Mesendoderm (in vitro differentiated cells): ENCODE data around the gene GJA4. TPM values are rescaled to one million over a fixed set of nuclear protein-coding genes. Genes with fewer than 3 reads are reported as not detected.

Source experiments
- DNase-seq: peaks from one replicate; pipeline ENCODE4 v3.0.0; 2013
- H2AK5ac ChIP-seq: 2 replicates; pipeline ENCODE4 v1.6.1; 2013; ENCODE audit warnings: low read length, inconsistent platforms
- H2BK120ac ChIP-seq: 2 replicates; pipeline ENCODE4 v1.6.1; 2013; ENCODE audit warnings: low read depth, mild to moderate bottlenecking, low read length, moderate library complexity, mixed read lengths
- H2BK15ac ChIP-seq: replicated peaks from 2 replicates; pipeline ENCODE4 v1.6.1; 2013; ENCODE audit warnings: low read depth, mild to moderate bottlenecking, moderate library complexity
- H2BK5ac ChIP-seq: 2 replicates; pipeline ENCODE4 v1.6.1; 2013; ENCODE audit warnings: low read length, inconsistent platforms
- H3K18ac ChIP-seq: 2 replicates; pipeline ENCODE4 v1.6.1; 2013; ENCODE audit warnings: mild to moderate bottlenecking, low read length, mixed read lengths
- H3K23ac ChIP-seq: one replicate; pipeline ENCODE4 v1.6.1; 2013; ENCODE audit warnings: low read length
- H3K27ac ChIP-seq: 2 replicates; pipeline ENCODE4 v1.5.1; 2013; ENCODE audit warnings: low read depth, mild to moderate bottlenecking, inconsistent platforms, low read length, moderate library complexity
- H3K27me3 ChIP-seq: 2 replicates; pipeline ENCODE4 v1.6.1; 2013; ENCODE audit warnings: low read length, control low read depth, mild to moderate bottlenecking, inconsistent platforms; ENCODE audit not compliant: insufficient read depth, poor library complexity
- H3K36me3 ChIP-seq: 2 replicates; pipeline ENCODE4 v1.6.1; 2013; ENCODE audit warnings: low read length, inconsistent platforms; ENCODE audit not compliant: control insufficient read depth, insufficient read depth
- H3K4ac ChIP-seq: one replicate; pipeline ENCODE4 v1.6.1; 2013; ENCODE audit warnings: low read depth, mild to moderate bottlenecking, low read length, moderate library complexity
- H3K4me1 ChIP-seq: 2 replicates; pipeline ENCODE4 v1.6.1; 2013; ENCODE audit warnings: low read depth, low read length, inconsistent platforms; ENCODE audit not compliant: control insufficient read depth
- H3K4me2 ChIP-seq: 2 replicates; pipeline ENCODE4 v1.6.1; 2013; ENCODE audit warnings: low read length
- H3K4me3 ChIP-seq: 2 replicates; pipeline ENCODE4 v1.5.1; 2013; ENCODE audit warnings: mild to moderate bottlenecking, low read length
- H3K56ac ChIP-seq: one replicate; pipeline ENCODE4 v1.6.1; 2013; ENCODE audit warnings: low read length
- H3K79me1 ChIP-seq: 2 replicates; pipeline ENCODE4 v1.6.1; 2013; ENCODE audit warnings: low read length, inconsistent platforms
- H3K79me2 ChIP-seq: 2 replicates; pipeline ENCODE4 v1.6.1; 2013; ENCODE audit warnings: mild to moderate bottlenecking, low read length; ENCODE audit not compliant: control insufficient read depth, insufficient read depth
- H3K9ac ChIP-seq: 2 replicates; pipeline ENCODE4 v1.6.1; 2013; ENCODE audit warnings: low read length, inconsistent platforms
- H4K5ac ChIP-seq: one replicate; pipeline ENCODE4 v1.6.1; 2013; ENCODE audit warnings: low read length
- H4K8ac ChIP-seq: one replicate; pipeline ENCODE4 v1.6.1; 2013; ENCODE audit warnings: low read depth, mild to moderate bottlenecking, control low read depth, low read length, moderate library complexity
- WGBS: extraction: QIAGEN DNeasy Blood & Tissue Kit; methylation state at CpG from one replicate; pipeline ENCODE4 v1.1.7; 2013; ENCODE audit warnings: low lambda C conversion rate, missing lambda C conversion rate; ENCODE audit not compliant: insufficient coverage; ENCODE audit errors: extremely low coverage; 5-methylcytosine and 5-hydroxymethylcytosine counted together
- polyA plus RNA-seq, 2 experiments: library from polyadenylated mRNA; stranded (reverse); fragments of 200-250 nt; gene quantifications; one replicate each; pipeline ENCODE4 v1.2.3, GENCODE V29; 2013

GJA4 gene
- polyA plus RNA-seq (2013, experiment 1 of 2) = 0.81 TPM
- 0.83 TPM for polyA plus RNA-seq (2013, experiment 2 of 2)

GRCh38 chr1:34792868-34793727 lies at the start of gene GJA4:
GJA4 (plus strand) TSS chr1:34792999; CDS start chr1:34794214, 1,215 bp downstream.
- no peak within 1 kb of the TSS for H3K4me3 ChIP-seq
- no CpG with 5 or more reads among the region's 45 CpGs for whole genome bisulfite sequencing
- H3K27ac ChIP-seq = no peak within 1 kb of the TSS
- no peaks in the 10 kb centered on the region for H3K36me3 ChIP-seq
- peak within 1 kb of the TSS; percentile 84 for H3K56ac ChIP-seq
- no peaks in the 10 kb centered on the region for H3K79me2 ChIP-seq
- H3K4me1 ChIP-seq = peaks cover 5% of the 10 kb centered on the region
- no peak for DNase-seq
- no peak within 1 kb of the TSS for H2BK15ac ChIP-seq
- H3K4ac ChIP-seq = no peak within 1 kb of the TSS
- H3K79me1 ChIP-seq = no peaks in the 10 kb centered on the region
- peak within 1 kb of the TSS; percentile 32 for H3K18ac ChIP-seq
- peak within 1 kb of the TSS; percentile 61 for H3K9ac ChIP-seq
- no peak within 1 kb of the TSS for H2BK5ac ChIP-seq
- no peak within 1 kb of the TSS for H4K8ac ChIP-seq
- peak within 1 kb of the TSS; percentile 45 for H2AK5ac ChIP-seq
- peak within 1 kb of the TSS; percentile 54 for H3K4me2 ChIP-seq
- no peak within 1 kb of the TSS for H4K5ac ChIP-seq
- no peak within 1 kb of the TSS for H2BK120ac ChIP-seq
- H3K27me3 ChIP-seq = no peaks in the 10 kb centered on the region
- H3K23ac ChIP-seq = peak within 1 kb of the TSS; percentile 45

- Histone ChIP-seq H3K9ac (no peak overlapping the region), H3K23ac (no peak overlapping the region), H3K36me3 (no peaks in the 10 kb centered on the region), H3K4me2 (no peak overlapping the region), H3K4me3 (no peak overlapping the region), H3K27ac (no peak overlapping the region), H2BK5ac (no peak overlapping the region), H4K5ac (no peak overlapping the region), H2AK5ac (no peak overlapping the region), H3K79me2 (no peaks in the 10 kb centered on the region), H3K4me1 (peaks cover 2% of the 10 kb centered on the region), H3K79me1 (no peaks in the 10 kb centered on the region), H3K56ac (no peak overlapping the region), H4K8ac (no peak overlapping the region), H2BK15ac (no peak overlapping the region), H3K18ac (no peak overlapping the region), H3K4ac (no peak overlapping the region), H2BK120ac (no peak overlapping the region), H3K27me3 (no peaks in the 10 kb centered on the region)
- DNase-seq = no peak
- no CpG with 5 or more reads among the region's 6 CpGs for WGBS
Measured at GRCh38 chr1:34743775-34744174, 49.0 kb upstream of the GJA4 start.

GRCh38 chr1:34744851-34745250 lies 47.9 kb upstream of the GJA4 start:
- Histone ChIP-seq H3K4ac (no peak overlapping the region), H3K23ac (no peak overlapping the region), H3K18ac (no peak overlapping the region), H3K4me3 (no peak overlapping the region), H3K9ac (no peak overlapping the region), H3K56ac (no peak overlapping the region), H3K79me2 (no peaks in the 10 kb centered on the region), H3K27ac (no peak overlapping the region), H4K5ac (no peak overlapping the region), H2BK15ac (no peak overlapping the region), H3K36me3 (no peaks in the 10 kb centered on the region), H2BK5ac (no peak overlapping the region), H3K27me3 (no peaks in the 10 kb centered on the region), H2AK5ac (no peak overlapping the region), H2BK120ac (no peak overlapping the region), H3K79me1 (no peaks in the 10 kb centered on the region), H3K4me2 (no peak overlapping the region), H3K4me1 (peaks cover 5% of the 10 kb centered on the region), H4K8ac (no peak overlapping the region)
- no peak for DNase-seq
- whole genome bisulfite sequencing = no CpG with 5 or more reads among the region's 3 CpGs

GRCh38 chr1:34745666-34746065 lies 47.1 kb upstream of the GJA4 start:
- WGBS = no CpG with 5 or more reads among the region's 5 CpGs
- peaks cover 12% of the 10 kb centered on the region for H3K4me1 ChIP-seq
- H2AK5ac ChIP-seq = no peak overlapping the region
- no peak overlapping the region for H2BK5ac ChIP-seq
- no peak for DNase-seq
- H3K18ac ChIP-seq = no peak overlapping the region
- H3K79me1 ChIP-seq = no peaks in the 10 kb centered on the region
- H2BK120ac ChIP-seq = no peak overlapping the region
- no peaks in the 10 kb centered on the region for H3K79me2 ChIP-seq
- no peak overlapping the region for H2BK15ac ChIP-seq
- no peak overlapping the region for H3K56ac ChIP-seq
- H3K9ac ChIP-seq = no peak overlapping the region
- H3K36me3 ChIP-seq = no peaks in the 10 kb centered on the region
- no peak overlapping the region for H4K8ac ChIP-seq
- H3K4me2 ChIP-seq = no peak overlapping the region
- H3K27ac ChIP-seq = no peak overlapping the region
- no peak overlapping the region for H3K4me3 ChIP-seq
- H3K4ac ChIP-seq = no peak overlapping the region
- H4K5ac ChIP-seq = no peak overlapping the region
- no peaks in the 10 kb centered on the region for H3K27me3 ChIP-seq
- no peak overlapping the region for H3K23ac ChIP-seq

- H3K4me1 ChIP-seq = peaks cover 13% of the 10 kb centered on the region
- DNase-seq = no peak
- no peak overlapping the region for H2AK5ac ChIP-seq
- H3K18ac ChIP-seq = no peak overlapping the region
- no peak overlapping the region for H2BK120ac ChIP-seq
- no peak overlapping the region for H4K8ac ChIP-seq
- H3K23ac ChIP-seq = no peak overlapping the region
- no peaks in the 10 kb centered on the region for H3K79me2 ChIP-seq
- no peak overlapping the region for H3K4me2 ChIP-seq
- no peak overlapping the region for H2BK15ac ChIP-seq
- H3K4ac ChIP-seq = no peak overlapping the region
- no peak overlapping the region for H3K9ac ChIP-seq
- no CpG with 5 or more reads among the region's 4 CpGs for WGBS
- H3K36me3 ChIP-seq = no peaks in the 10 kb centered on the region
- no peak overlapping the region for H4K5ac ChIP-seq
- H2BK5ac ChIP-seq = no peak overlapping the region
- H3K79me1 ChIP-seq = no peaks in the 10 kb centered on the region
- H3K27ac ChIP-seq = no peak overlapping the region
- no peak overlapping the region for H3K56ac ChIP-seq
- H3K27me3 ChIP-seq = no peaks in the 10 kb centered on the region
- no peak overlapping the region for H3K4me3 ChIP-seq
Measured at GRCh38 chr1:34746101-34746500, 46.7 kb upstream of the GJA4 start.
